Stomach (tissue), 9 donors: Measurements from ENCODE around the gene SYDE1. TPM values are rescaled to one million over a fixed set of nuclear protein-coding genes. Genes with fewer than 3 reads are reported as not detected.

ENCODE experiments used
- DNase-seq, 2 donors: peaks; one replicate each; pipeline versions ENCODE4 v3.0.0 to v3.0.0-alpha.2; 2013 to 2019
- H3K27ac ChIP-seq, 5 donors: fragments of 200-600 bp in 4 of 5; sonication (generic) in 4 of 5; one replicate each; pipeline ENCODE4 v1.5.1; 2013 to 2019; ENCODE audit warnings: mild to moderate bottlenecking in 1 of 5, moderate library complexity in 1 of 5
- H3K27me3 ChIP-seq, 3 donors: fragments of 200-600 bp; sonication (generic); one replicate each; pipeline ENCODE4 v1.5.1; 2017 to 2019; ENCODE audit warnings: mixed run types in 1 of 3
- H3K36me3 ChIP-seq, 4 donors: fragments of 200-600 bp; sonication (generic); 1 replicate in 3 of 4; 2 replicates in 1 of 4; pipeline ENCODE4 v1.5.1; 2016 to 2019
- H3K4me1 ChIP-seq, 4 donors: fragments of 200-600 bp; sonication (generic); one replicate each; pipeline ENCODE4 v1.5.1; 2016 to 2019
- H3K4me3 ChIP-seq, 4 donors: fragments of 200-600 bp; sonication (generic) in 3 of 4; one replicate each; pipeline ENCODE4 v1.5.1; 2016 to 2019; ENCODE audit warnings: mild to moderate bottlenecking in 1 of 4
- H3K9me3 ChIP-seq, 4 donors: fragments of 200-600 bp; sonication (generic); one replicate each; pipeline ENCODE4 v1.5.1; 2016 to 2019
- CTCF ChIP-seq, 7 experiments: fragments of 450-650 bp in 4 of 7; fragments of 200-600 bp in 3 of 7; sonication (generic) in 3 of 7; IDR thresholded peaks; one replicate each; pipeline ENCODE4 v1.5.1; 2016 to 2019; ENCODE audit warnings: antibody characterized with exemption in 7 of 7, control low read depth in 2 of 7, mild to moderate bottlenecking in 1 of 7
- EP300 ChIP-seq: sonication (generic); formaldehyde crosslinking; IDR thresholded peaks from one replicate; pipeline ENCODE4 v1.6.1; 2017; ENCODE audit warnings: antibody characterized with exemption
- POLR2A ChIP-seq, 4 donors: fragments of 450-650 bp; IDR thresholded peaks; one replicate each; pipeline ENCODE4 v1.6.1; 2016; ENCODE audit warnings: antibody characterized with exemption in 4 of 4, control low read depth in 2 of 4, mild to moderate bottlenecking in 1 of 4, moderate library complexity in 1 of 4
- POLR2AphosphoS5 ChIP-seq, 3 donors: sonication (generic); formaldehyde crosslinking; IDR thresholded peaks; one replicate each; pipeline ENCODE4 v1.6.1; 2016; ENCODE audit warnings: antibody characterized with exemption in 3 of 3
- WGBS, 5 donors: extraction: QIAGEN DNeasy Blood & Tissue Kit in 3 of 5; methylation state at CpG; one replicate each; pipeline versions ENCODE4 v1.1.5 to v1.1.7; 2013 to 2018; 5-methylcytosine and 5-hydroxymethylcytosine counted together
- intact Hi-C: fragments of 100-400 bp; cut with DNase I; formaldehyde crosslinking; loops from one replicate; pipeline ENCODE4 v1.15.1; 2023; ENCODE audit warnings: low total_unique reads
- polyA plus RNA-seq, 3 donors: library from polyadenylated mRNA; stranded (reverse); fragments of 200-250 nt; gene quantifications; one replicate each; pipeline ENCODE4 v1.2.3, GENCODE V29; 2013
- total RNA-seq, 5 donors: library from RNA; depleted of rRNA; stranded (reverse); fragments of >200 nt; gene quantifications; one replicate each; pipeline versions ENCODE4 v1.1.0 to v1.2.3, GENCODE V29; 2014 to 2016
- donor health status: healthy with polysubstance abuse.
- donor health status: Bipolar disorder and iron deficiency.
- donor health status: healthy.

SYDE1 gene
- total and polyA plus RNA-seq, 8 donors = 2.0 to 19.6 (median 9.6) TPM

GRCh38 chr19:15144046-15144646, 36.9 kb downstream of the SYDE1 start:
- TF ChIP-seq POLR2AphosphoS5 (IDR thresholded peaks at IDR 0.05) (no peak), POLR2A (IDR thresholded peaks at IDR 0.05) (no peak), EP300 (no peak), CTCF (IDR thresholded peaks at IDR 0.05) (no peak)
- H3K27ac ChIP-seq = no peak overlapping the region
- H3K27me3 ChIP-seq = no peaks in the 10 kb centered on the region
- H3K4me3 ChIP-seq = no peak overlapping the region
- peaks cover 2 to 7% (median 5%) of the 10 kb centered on the region in 4 donors for H3K9me3 ChIP-seq
- intact Hi-C loops = no loop called here
- WGBS, 5 donors = 36 to 88% (median 79%) methylated on average over 1 of the region's 1 CpG
- H3K36me3 ChIP-seq = no peaks in the 10 kb centered on the region
- H3K4me1 ChIP-seq = no peaks in the 10 kb centered on the region
- no peak for DNase-seq

- Histone ChIP-seq H3K4me3 (no peak overlapping the region), H3K27me3 (peaks cover 0 to 7% (median 0%) of the 10 kb centered on the region in 3 donors), H3K36me3 (no peaks in the 10 kb centered on the region), H3K4me1 (no peaks in the 10 kb centered on the region), H3K9me3 (no peaks in the 10 kb centered on the region), H3K27ac (no peak overlapping the region)
- TF ChIP-seq EP300 = no peak
- TF ChIP-seq POLR2A (IDR thresholded peaks at IDR 0.05) = no peak
- TF ChIP-seq CTCF (IDR thresholded peaks at IDR 0.05) = no peak
- TF ChIP-seq POLR2AphosphoS5 (IDR thresholded peaks at IDR 0.05) = no peak
- no peak for DNase-seq
- WGBS, 5 donors = 83 to 92% (median 88%) methylated on average over 1 of the region's 1 CpG
- intact Hi-C loops = no loop called here
These were observed 39.9 kb downstream of the SYDE1 start for GRCh38 chr19:15147090-15147489.

GRCh38 chr19:15149737-15150136, 42.5 kb downstream of the SYDE1 start:
- no peak for TF ChIP-seq POLR2A (IDR thresholded peaks at IDR 0.05)
- no peak for TF ChIP-seq CTCF (IDR thresholded peaks at IDR 0.05)
- TF ChIP-seq EP300 = no peak
- no peak for TF ChIP-seq POLR2AphosphoS5 (IDR thresholded peaks at IDR 0.05)
- 68 to 74% (median 69%) methylated on average over 5 of the region's 5 CpGs for WGBS, 5 donors
- DNase-seq = no peak
- H3K4me3 ChIP-seq = no peak overlapping the region
- intact Hi-C loops = loop anchor here (5.0 kb wide), 1 partner anchor 57 kb away; no protein-coding TSS in a partner anchor
- H3K9me3 ChIP-seq = peaks cover 0 to 7% (median 0%) of the 10 kb centered on the region in 4 donors
- H3K27ac ChIP-seq = no peak overlapping the region
- no peaks in the 10 kb centered on the region for H3K36me3 ChIP-seq
- peaks cover 0 to 8% (median 0%) of the 10 kb centered on the region in 3 donors for H3K27me3 ChIP-seq
- H3K4me1 ChIP-seq = no peaks in the 10 kb centered on the region

GRCh38 chr19:15154002-15154612, 46.9 kb downstream of the SYDE1 start:
- Histone ChIP-seq H3K27me3 (peaks cover 0 to 8% (median 0%) of the 10 kb centered on the region in 3 donors), H3K27ac (no peak overlapping the region), H3K4me3 (no peak overlapping the region), H3K36me3 (no peaks in the 10 kb centered on the region), H3K9me3 (peaks cover 0 to 7% (median 2%) of the 10 kb centered on the region in 4 donors), H3K4me1 (no peaks in the 10 kb centered on the region)
- intact Hi-C loops = loop anchor here (5.0 kb wide), 1 partner anchor 62 kb away; no protein-coding TSS in a partner anchor
- WGBS, 5 donors = 96 to 98% (median 96%) methylated on average over 3 of the region's 3 CpGs
- TF ChIP-seq POLR2AphosphoS5 (IDR thresholded peaks at IDR 0.05) (no peak), EP300 (no peak), CTCF (IDR thresholded peaks at IDR 0.05) (peak in 4 of 7 experiments; percentile 8 to 14 (median 11))
- DNase-seq = peak in 1 of 2 donors; percentile 41
